CD4-positive, CD25-positive, alpha-beta regulatory T cell (primary cell): ENCODE data around the gene ABHD12. TPM values are rescaled to one million over a fixed set of nuclear protein-coding genes. Genes with fewer than 3 reads are reported as not detected.

Experiments used
- ATAC-seq, 2 donors: fragments of 150-1000 bp; cut with Tn5 transposase; one replicate each; pipeline ENCODE4 v1.10.0; 2021; ENCODE audit warnings: low read depth in 2 of 2, moderate number of reproducible peaks in 2 of 2, moderate library complexity in 1 of 2
- DNase-seq, 3 donors: peaks; one replicate each; pipeline versions ENCODE4 v3.0.0 to v3.0.0-alpha.2; 2012 to 2022; ENCODE audit warnings: mixed read lengths in 1 of 3
- H3K27ac ChIP-seq: one replicate; pipeline ENCODE4 v1.7.0; 2013; ENCODE audit warnings: mild to moderate bottlenecking, low read length; ENCODE audit not compliant: insufficient read depth, poor library complexity, severe bottlenecking
- H3K27me3 ChIP-seq: one replicate; pipeline ENCODE4 v1.7.0; 2013; ENCODE audit warnings: low read length; ENCODE audit not compliant: control insufficient read depth, insufficient read depth
- H3K36me3 ChIP-seq: one replicate; pipeline ENCODE4 v1.7.0; 2013; ENCODE audit warnings: mild to moderate bottlenecking, low read length, moderate library complexity; ENCODE audit not compliant: control insufficient read depth, insufficient read depth
- H3K4me1 ChIP-seq: 2 replicates; pipeline ENCODE4 v1.7.0; 2013; ENCODE audit warnings: mild to moderate bottlenecking, low read length; ENCODE audit not compliant: insufficient read depth, control insufficient read depth, poor library complexity, severe bottlenecking
- H3K4me3 ChIP-seq: one replicate; pipeline ENCODE4 v1.7.0; 2013; ENCODE audit warnings: low read depth, mild to moderate bottlenecking, low read length, moderate library complexity
- H3K9me3 ChIP-seq, 2 experiments: 1 replicate in 1 of 2; 2 replicates in 1 of 2; pipeline ENCODE4 v1.7.0; 2013; ENCODE audit warnings: low read length in 2 of 2, mild to moderate bottlenecking in 1 of 2, moderate library complexity in 1 of 2; ENCODE audit not compliant: control insufficient read depth in 2 of 2
- H3K27ac Mint-ChIP-seq, 3 donors: one replicate each; pipeline ENCODE4 v1.8.0; 2020 to 2022; ENCODE audit warnings: mild to moderate bottlenecking in 3 of 3, mixed read lengths in 3 of 3, moderate library complexity in 2 of 3
- H3K27me3 Mint-ChIP-seq: one replicate; pipeline ENCODE4 v1.8.0; 2022; ENCODE audit warnings: mild to moderate bottlenecking, mixed read lengths
- H3K36me3 Mint-ChIP-seq: one replicate; pipeline ENCODE4 v1.8.0; 2020; ENCODE audit warnings: mixed read lengths
- H3K4me1 Mint-ChIP-seq, 4 donors: one replicate each; pipeline ENCODE4 v1.8.0; 2020 to 2022; ENCODE audit warnings: mixed read lengths in 4 of 4, mild to moderate bottlenecking in 1 of 4
- H3K4me3 Mint-ChIP-seq, 4 donors: one replicate each; pipeline ENCODE4 v1.8.0; 2020 to 2022; ENCODE audit warnings: mild to moderate bottlenecking in 4 of 4, mixed read lengths in 4 of 4, moderate library complexity in 3 of 4
- H3K9me3 Mint-ChIP-seq, 7 donors: one replicate each; pipeline ENCODE4 v1.8.0; 2020 to 2022; ENCODE audit warnings: mixed read lengths in 7 of 7, mild to moderate bottlenecking in 3 of 7, moderate library complexity in 2 of 7
- polyA plus RNA-seq, 4 donors: library from polyadenylated mRNA; unstranded; fragments of 300-500 nt; fragmentation: Illumina TruSeq; gene quantifications; one replicate each; pipeline ENCODE4 v1.2.3, GENCODE V29; 2021
- total RNA-seq: library from RNA; stranded (reverse); gene quantifications from one replicate; pipeline ENCODE4 v1.2.3, GENCODE V29; 2022

The ABHD12 gene
- total and polyA plus RNA-seq, 5 donors from 2014 or later = 26.8 to 44.1 (median 27.9) TPM

DNA sequence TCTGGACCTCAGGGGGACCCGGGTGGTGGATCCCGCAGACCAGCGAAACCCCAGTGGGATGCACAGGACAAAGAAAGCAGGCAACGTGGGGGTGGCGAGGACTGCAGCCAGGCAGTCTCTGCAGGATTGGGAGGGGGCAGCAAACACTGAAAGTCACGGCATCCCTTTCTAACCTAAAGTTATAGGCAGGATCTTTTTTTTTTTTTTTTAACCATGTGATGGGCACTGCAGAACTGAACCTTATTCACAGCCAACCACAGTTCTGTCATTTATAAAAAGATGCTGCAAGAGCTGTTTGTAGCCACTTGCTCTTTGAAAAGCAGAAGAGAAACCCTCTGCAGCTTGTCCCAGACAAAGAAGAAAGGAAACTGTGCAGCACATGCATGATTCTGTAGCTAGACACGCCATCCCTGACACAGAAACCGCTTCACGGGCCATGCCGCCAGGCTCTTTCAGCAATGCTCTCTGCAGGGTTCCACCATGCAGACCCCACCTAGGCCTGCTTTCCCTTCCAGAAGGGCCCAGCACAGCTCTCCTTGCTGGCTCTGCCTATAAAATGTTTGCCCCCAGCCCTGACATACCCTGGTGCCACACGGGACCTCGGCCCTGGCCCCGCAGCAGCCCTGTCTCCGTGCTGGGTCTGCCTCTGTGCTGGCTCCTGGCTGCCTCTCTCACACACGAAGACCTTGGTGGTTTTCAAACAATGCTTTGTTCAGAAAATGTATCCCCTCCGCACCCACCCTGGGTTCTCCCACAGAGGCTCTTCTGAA, 72.0 kb downstream of the ABHD12 start:
- Mint-ChIP-seq H3K9me3 (no peaks in the 10 kb centered on the region), H3K4me3 (no peak overlapping the region), H3K27ac (no peak overlapping the region), H3K27me3 (no peaks in the 10 kb centered on the region), H3K36me3 (peaks cover 24% of the 10 kb centered on the region), H3K4me1 (peaks cover 0 to 12% (median 8%) of the 10 kb centered on the region in 4 donors)
- Histone ChIP-seq H3K27ac (no peak overlapping the region), H3K4me1 (no peaks in the 10 kb centered on the region), H3K36me3 (peaks cover 25% of the 10 kb centered on the region), H3K27me3 (no peaks in the 10 kb centered on the region), H3K9me3 (no peaks in the 10 kb centered on the region), H3K4me3 (no peak overlapping the region)
- ATAC-seq (peak; percentile 58 to 59), DNase-seq (no peak)

DNA sequence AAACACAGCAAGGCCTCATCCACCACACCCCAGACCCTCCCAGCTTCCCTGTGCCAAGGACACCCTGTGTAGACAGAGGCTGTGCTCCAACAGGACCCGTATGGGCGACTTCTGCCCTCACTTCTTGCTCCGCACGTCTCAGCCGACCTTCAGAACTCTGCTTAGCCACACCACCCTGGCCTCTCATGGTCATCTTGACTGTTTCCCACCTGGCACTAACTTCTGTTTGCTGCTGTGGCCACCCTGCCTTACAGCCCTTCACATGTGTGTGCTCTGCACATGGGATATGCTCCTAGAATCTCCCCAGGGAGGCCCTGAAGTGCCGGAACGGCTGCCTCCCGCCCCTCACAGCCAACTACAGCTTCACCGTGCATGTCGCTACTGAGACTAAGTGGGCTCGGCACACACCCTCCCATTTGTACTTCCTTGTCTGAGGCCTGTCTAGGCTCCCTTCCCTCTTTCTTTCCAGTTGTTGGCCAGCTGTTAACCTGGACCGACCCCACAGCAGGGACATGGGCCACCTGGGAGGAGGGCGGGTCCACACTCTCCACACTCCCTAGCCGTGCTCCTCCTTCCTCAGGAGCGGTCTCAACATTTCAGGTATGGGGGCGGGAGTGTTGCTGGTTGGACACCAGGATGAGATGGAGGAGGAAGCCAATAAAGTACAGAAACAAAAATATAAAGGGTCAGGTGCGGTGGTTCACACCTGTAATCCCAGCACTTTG, 73.1 kb downstream of the ABHD12 start:
- H3K27me3 Mint-ChIP-seq = no peaks in the 10 kb centered on the region
- peaks cover 0 to 11% (median 8%) of the 10 kb centered on the region in 4 donors for H3K4me1 Mint-ChIP-seq
- peaks cover 20% of the 10 kb centered on the region for H3K36me3 ChIP-seq
- H3K27ac ChIP-seq = no peak overlapping the region
- no peaks in the 10 kb centered on the region for H3K4me1 ChIP-seq
- peak overlapping the region; percentile 20 to 86 (median 71) for H3K27ac Mint-ChIP-seq
- no peak overlapping the region for H3K4me3 Mint-ChIP-seq
- no peaks in the 10 kb centered on the region for H3K9me3 Mint-ChIP-seq
- H3K36me3 Mint-ChIP-seq = peaks cover 18% of the 10 kb centered on the region
- H3K4me3 ChIP-seq = no peak overlapping the region
- no peaks in the 10 kb centered on the region for H3K9me3 ChIP-seq
- ATAC-seq (no peak), DNase-seq (no peak)
- no peaks in the 10 kb centered on the region for H3K27me3 ChIP-seq

DNA sequence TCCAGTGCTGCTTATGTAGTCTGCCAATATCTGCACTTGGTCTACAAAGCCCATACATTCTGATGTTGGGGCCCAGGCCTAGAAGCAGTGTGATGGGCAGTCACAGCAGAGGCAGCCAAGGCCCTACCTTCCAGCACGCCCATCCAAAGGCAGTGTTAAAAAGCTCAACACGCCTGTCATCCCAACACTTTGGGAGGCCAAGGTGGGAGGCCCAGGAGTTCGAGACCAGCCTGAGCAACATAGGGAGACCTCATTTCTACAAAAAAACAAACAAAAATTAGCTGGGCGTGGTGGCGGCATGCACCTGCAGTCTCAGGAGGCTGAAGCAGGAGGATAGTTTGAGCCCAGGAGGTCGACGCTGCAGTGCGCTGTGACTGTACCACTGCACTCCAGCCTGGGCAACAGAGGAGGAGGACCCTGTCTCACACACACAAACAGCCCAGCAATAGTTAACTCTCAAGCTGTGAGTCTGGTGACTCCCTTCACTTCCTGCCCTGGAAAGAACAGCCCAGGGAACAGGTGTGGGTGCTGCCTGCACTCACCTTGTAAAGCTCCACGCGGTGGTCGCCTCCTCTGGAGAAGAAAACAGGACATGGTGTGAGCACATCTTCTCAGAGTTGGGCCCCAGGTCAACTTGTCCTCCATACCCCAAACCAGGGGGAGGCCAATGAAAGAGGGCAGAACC, 74.0 kb downstream of the ABHD12 start:
- Mint-ChIP-seq H3K9me3 (no peaks in the 10 kb centered on the region), H3K27me3 (no peaks in the 10 kb centered on the region), H3K27ac (peak overlapping the region in 2 of 3 donors; percentile 20 to 42), H3K36me3 (peaks cover 18% of the 10 kb centered on the region), H3K4me3 (no peak overlapping the region), H3K4me1 (peaks cover 0 to 18% (median 9%) of the 10 kb centered on the region in 4 donors)
- no peak overlapping the region for H3K4me3 ChIP-seq
- no peaks in the 10 kb centered on the region for H3K9me3 ChIP-seq
- no peak overlapping the region for H3K27ac ChIP-seq
- H3K4me1 ChIP-seq = no peaks in the 10 kb centered on the region
- peaks cover 16% of the 10 kb centered on the region for H3K36me3 ChIP-seq
- ATAC-seq = no peak
- no peak for DNase-seq
- no peaks in the 10 kb centered on the region for H3K27me3 ChIP-seq

DNA sequence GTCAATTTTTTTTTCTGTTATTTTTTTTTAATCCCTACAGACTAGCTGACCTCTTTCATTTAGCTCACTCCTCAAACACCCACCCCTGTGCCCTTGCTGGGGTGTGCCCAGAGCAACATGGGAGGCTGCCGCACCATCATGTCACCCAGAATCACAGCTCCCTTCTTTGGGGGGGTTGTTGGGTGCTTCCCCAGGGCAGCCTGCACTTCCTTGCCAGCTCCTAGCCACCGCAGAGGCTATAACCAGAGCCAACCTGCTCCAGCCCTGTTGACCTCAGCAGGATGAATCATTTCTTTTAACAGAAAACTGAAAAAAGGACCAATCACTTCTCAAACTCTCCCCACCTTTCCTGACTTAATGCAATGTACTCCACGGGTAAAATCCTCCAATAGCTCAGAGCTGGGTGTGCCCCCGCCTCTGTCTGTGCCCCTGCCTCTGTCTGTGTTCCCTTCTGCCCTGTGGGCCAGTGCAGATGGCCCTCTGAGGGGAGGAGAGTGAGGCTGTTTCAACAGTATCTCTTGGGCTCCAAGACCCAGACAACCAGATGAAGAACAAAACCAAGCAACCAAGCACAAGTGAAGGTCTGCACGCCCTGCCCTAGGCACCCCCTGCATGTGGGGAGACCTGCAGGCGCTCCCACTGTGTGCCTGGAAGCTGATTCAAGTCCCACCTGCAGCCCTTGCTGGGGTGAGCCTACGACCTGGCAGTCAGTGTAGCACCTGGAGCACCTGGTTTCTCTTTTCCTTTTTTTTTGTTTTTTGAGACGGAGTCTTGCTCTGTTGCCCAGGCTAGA, 75.0 kb downstream of the ABHD12 start:
- Histone ChIP-seq H3K9me3 (no peaks in the 10 kb centered on the region), H3K27ac (no peak overlapping the region), H3K36me3 (peaks cover 11% of the 10 kb centered on the region), H3K4me1 (peaks cover 10% of the 10 kb centered on the region), H3K27me3 (no peaks in the 10 kb centered on the region), H3K4me3 (no peak overlapping the region)
- H3K4me3 Mint-ChIP-seq = no peak overlapping the region
- H3K27me3 Mint-ChIP-seq = no peaks in the 10 kb centered on the region
- no peaks in the 10 kb centered on the region for H3K9me3 Mint-ChIP-seq
- DNase-seq (no peak), ATAC-seq (no peak)
- H3K27ac Mint-ChIP-seq = peak overlapping the region in 1 of 3 donors; percentile 57
- peaks cover 19% of the 10 kb centered on the region for H3K36me3 Mint-ChIP-seq
- H3K4me1 Mint-ChIP-seq = peaks cover 2 to 22% (median 16%) of the 10 kb centered on the region in 4 donors

DNA sequence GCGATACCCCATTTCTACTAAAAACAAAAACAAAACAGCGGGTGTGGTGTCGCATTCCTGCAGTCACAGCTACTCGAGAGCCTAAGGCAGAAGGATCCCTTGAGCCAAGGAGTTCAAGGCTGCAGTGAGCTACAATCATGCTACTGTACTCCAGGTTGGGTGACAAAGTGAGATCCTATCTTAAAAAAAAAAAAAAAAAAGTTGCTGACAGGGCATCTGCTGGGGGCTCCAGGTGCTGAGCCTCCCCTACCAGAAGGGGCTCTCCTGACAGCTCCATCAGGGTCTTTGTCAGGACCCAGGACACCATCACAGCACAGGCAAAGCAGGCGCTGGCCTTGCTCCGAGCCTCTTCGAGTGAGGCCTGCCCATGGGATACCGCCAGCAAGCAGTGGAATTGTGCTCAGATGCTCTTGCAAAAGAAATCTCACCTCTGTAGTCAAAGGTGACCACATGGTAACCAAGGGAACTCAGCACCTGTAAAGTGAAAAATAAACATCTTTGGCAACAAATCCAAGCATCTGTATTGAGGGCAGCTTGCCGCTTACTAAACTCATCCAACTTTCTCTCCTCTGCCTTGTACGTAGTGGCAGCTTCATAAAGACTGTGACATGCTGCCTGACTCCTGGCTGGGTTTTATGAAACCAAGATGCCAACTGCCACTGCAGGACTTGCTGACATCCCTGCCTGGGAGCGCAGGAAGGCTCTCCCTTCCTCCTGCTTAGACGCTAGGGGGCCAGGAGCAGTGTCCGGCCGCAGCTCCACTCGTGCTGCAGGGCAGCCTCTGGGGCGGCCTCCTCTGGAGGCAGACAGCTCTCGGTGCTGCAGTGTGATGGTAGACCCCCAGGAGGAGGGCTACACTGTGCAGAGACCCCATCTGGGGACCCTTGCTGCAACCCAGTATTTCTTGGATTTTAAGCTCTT, 75.9 kb downstream of the ABHD12 start:
- DNase-seq (no peak), ATAC-seq (no peak)
- peaks cover 3% of the 10 kb centered on the region for H3K36me3 ChIP-seq
- peaks cover 21% of the 10 kb centered on the region for H3K36me3 Mint-ChIP-seq
- H3K4me3 ChIP-seq = no peak overlapping the region
- H3K27me3 ChIP-seq = no peaks in the 10 kb centered on the region
- peaks cover 8 to 27% (median 19%) of the 10 kb centered on the region in 4 donors for H3K4me1 Mint-ChIP-seq
- H3K4me1 ChIP-seq = peaks cover 16% of the 10 kb centered on the region
- H3K9me3 Mint-ChIP-seq = no peaks in the 10 kb centered on the region
- no peaks in the 10 kb centered on the region for H3K27me3 Mint-ChIP-seq
- H3K27ac Mint-ChIP-seq = peak overlapping the region in 1 of 3 donors; percentile 57
- no peak overlapping the region for H3K4me3 Mint-ChIP-seq
- H3K27ac ChIP-seq = no peak overlapping the region
- H3K9me3 ChIP-seq = no peaks in the 10 kb centered on the region

GRCh38 chr20:25313593-25313992, 77.0 kb downstream of the ABHD12 start:
- no peak overlapping the region for H3K4me3 Mint-ChIP-seq
- H3K27ac ChIP-seq = no peak overlapping the region
- no peak overlapping the region for H3K4me3 ChIP-seq
- H3K36me3 Mint-ChIP-seq = peaks cover 20% of the 10 kb centered on the region
- no peak for ATAC-seq
- no peaks in the 10 kb centered on the region for H3K27me3 Mint-ChIP-seq
- H3K27ac Mint-ChIP-seq = no peak overlapping the region
- H3K9me3 ChIP-seq = no peaks in the 10 kb centered on the region
- peaks cover 16% of the 10 kb centered on the region for H3K4me1 ChIP-seq
- H3K27me3 ChIP-seq = no peaks in the 10 kb centered on the region
- no peaks in the 10 kb centered on the region for H3K36me3 ChIP-seq
- no peaks in the 10 kb centered on the region for H3K9me3 Mint-ChIP-seq
- peaks cover 8 to 27% (median 19%) of the 10 kb centered on the region in 4 donors for H3K4me1 Mint-ChIP-seq
- DNase-seq = peak in 1 of 3 donors; percentile 51
